NCI-H2171 (cell line): ENCODE data around the gene SDC1.

Experiments
- DNase-seq: peaks from one replicate; lab custom pipeline; 2025; lab: John Stamatoyannopoulos, UW

The SDC1 gene

GRCh38 chr2:20183373-20183772 lies 41.6 kb downstream of the SDC1 start:
- DNase-seq = no peak

- no peak for DNase-seq
Measured at GRCh38 chr2:20182241-20182931, 42.5 kb downstream of the SDC1 start.

GRCh38 chr2:20181761-20182160 lies 43.2 kb downstream of the SDC1 start:
- no peak for DNase-seq

- no peak for DNase-seq
Measured at GRCh38 chr2:20180676-20181648, 44.0 kb downstream of the SDC1 start.

GRCh38 chr2:20179755-20180594 lies 45.0 kb downstream of the SDC1 start:
- no peak for DNase-seq

GRCh38 chr2:20179466-20179754 lies 45.5 kb downstream of the SDC1 start:
- no peak for DNase-seq

GRCh38 chr2:20178666-20179465 lies 46.1 kb downstream of the SDC1 start:
- DNase-seq = no peak

GRCh38 chr2:20178249-20178607 lies 46.7 kb downstream of the SDC1 start:
- no peak for DNase-seq

- no peak for DNase-seq
Measured at GRCh38 chr2:20177556-20178248, 47.2 kb downstream of the SDC1 start.

- no peak for DNase-seq
Measured at GRCh38 chr2:20176760-20177159, 48.2 kb downstream of the SDC1 start.

- no peak for DNase-seq
Measured at GRCh38 chr2:20175931-20176330, 49.0 kb downstream of the SDC1 start.

- DNase-seq = no peak
Measured at GRCh38 chr2:20175267-20175666, 49.7 kb downstream of the SDC1 start.

- no peak for DNase-seq
Measured at GRCh38 chr2:20174410-20174809, 50.5 kb downstream of the SDC1 start.

- no peak for DNase-seq
Measured at GRCh38 chr2:20173496-20174402, 51.2 kb downstream of the SDC1 start.

- no peak for DNase-seq
Measured at GRCh38 chr2:20173064-20173463, 51.9 kb downstream of the SDC1 start.

GRCh38 chr2:20172273-20173055 lies 52.5 kb downstream of the SDC1 start:
- DNase-seq = no peak

GRCh38 chr2:20171445-20171977 lies 53.4 kb downstream of the SDC1 start:
- no peak for DNase-seq

GRCh38 chr2:20170704-20171250 lies 54.2 kb downstream of the SDC1 start:
- no peak for DNase-seq
